Measurements from ENCODE around the gene ABCB11. TPM values are rescaled to one million over a fixed set of nuclear protein-coding genes. Genes with fewer than 3 reads are reported as not detected.
"Not testable (repeated sequence)": the region's sequence is repeated elsewhere in the genome, so short reads cannot be mapped to it uniquely, and the experiment has no call there.

ABCB11 gene
- not detected in 2 replicates for total RNA-seq (2014; rRNA removed; shearing (Covaris generic))

DNA sequence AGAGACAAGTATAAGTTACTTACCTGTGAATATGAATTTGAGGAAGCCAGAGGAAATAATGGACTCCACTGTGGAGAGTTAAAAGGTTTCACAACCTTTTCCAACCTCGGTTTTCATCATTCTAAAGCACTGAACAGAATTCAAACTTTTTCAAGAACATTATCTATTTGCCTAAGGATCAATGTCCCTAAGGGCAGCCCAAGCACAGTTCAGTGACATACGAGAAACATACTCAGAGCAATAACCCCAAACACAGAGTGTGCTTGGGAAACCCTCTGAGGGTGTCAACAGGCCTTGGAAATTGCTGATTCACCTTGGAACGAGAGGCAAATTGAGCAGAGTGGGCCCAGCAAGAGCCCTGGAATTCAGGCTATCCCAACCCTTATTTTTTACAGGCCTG, at the start of gene ABCB11:
Gene ABCB11, minus strand, starts transcription at position 123 of the 400 bp plus-strand sequence. CDS start 13,199 bp downstream, outside the sequence.
- no peak for DNase-seq (ENCODE audit: low spot score)

GRCh38 chr2:169080250-169081069, 49.3 kb upstream of the ABCB11 start:
- DNase-seq (ENCODE audit: low spot score) = no peak

- no peak for DNase-seq (ENCODE audit: low spot score)
Observed at GRCh38 chr2:169077674-169078240, 46.6 kb upstream of the ABCB11 start.

GRCh38 chr2:169073963-169074751, 43.0 kb upstream of the ABCB11 start:
- no peak for DNase-seq (ENCODE audit: low spot score)

GRCh38 chr2:169073211-169073962, 42.3 kb upstream of the ABCB11 start:
- no peak for DNase-seq (ENCODE audit: low spot score)

GRCh38 chr2:169072163-169072925, 41.2 kb upstream of the ABCB11 start:
- DNase-seq (ENCODE audit: low spot score) = no peak

DNA sequence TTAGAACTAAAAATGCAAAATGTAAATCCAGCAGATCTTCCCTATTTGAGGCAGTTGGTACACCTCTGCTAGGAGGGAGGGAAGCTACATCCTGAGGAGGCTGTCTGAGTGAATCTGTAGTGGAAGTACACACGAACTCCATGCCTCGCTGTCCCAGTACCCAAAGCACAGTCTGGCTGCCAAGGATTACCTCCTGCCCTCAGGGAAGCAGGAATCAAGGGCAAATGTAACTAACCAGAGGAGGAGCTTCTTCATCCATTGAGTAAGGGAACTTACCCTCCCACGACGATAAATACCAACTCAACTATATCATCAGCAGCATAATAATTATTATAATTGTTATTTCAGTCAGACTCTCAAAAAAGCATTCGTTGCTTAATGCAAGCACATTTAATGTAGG, 40.3 kb upstream of the ABCB11 start:
- DNase-seq (ENCODE audit: low spot score) = no peak

- no peak for DNase-seq (ENCODE audit: low spot score)
Observed at GRCh38 chr2:169069833-169070232, 38.7 kb upstream of the ABCB11 start.

DNA sequence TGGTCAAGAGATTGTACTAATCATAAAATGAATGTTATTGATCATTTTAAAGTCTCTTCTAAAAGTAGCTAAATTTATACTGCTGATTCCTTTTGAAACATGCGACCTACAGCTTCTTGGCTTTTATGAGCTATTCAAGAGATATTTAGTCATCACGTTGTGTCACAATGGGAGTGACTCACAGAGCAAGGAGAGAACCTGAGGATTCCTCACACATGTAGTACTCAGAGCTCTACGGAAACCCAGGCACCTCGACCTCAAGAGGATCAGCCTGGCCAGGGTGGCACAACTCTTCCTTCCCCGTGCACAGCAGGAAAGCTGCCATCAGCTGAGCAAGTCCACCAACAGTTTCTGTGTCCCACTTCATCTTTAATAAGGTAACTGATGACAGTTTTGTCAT, 38.2 kb upstream of the ABCB11 start, which contains the start of gene DHRS9:
Gene DHRS9, plus strand, starts transcription at position 223 of the 400 bp plus-strand sequence. CDS start 12,019 bp downstream, outside the sequence.
- peak; percentile 74 for DNase-seq (ENCODE audit: low spot score)

GRCh38 chr2:169066897-169067296, 35.8 kb upstream of the ABCB11 start:
- no peak for DNase-seq (ENCODE audit: low spot score)

GRCh38 chr2:169065864-169066517, 34.9 kb upstream of the ABCB11 start:
- DNase-seq (ENCODE audit: low spot score) = no peak

DNA sequence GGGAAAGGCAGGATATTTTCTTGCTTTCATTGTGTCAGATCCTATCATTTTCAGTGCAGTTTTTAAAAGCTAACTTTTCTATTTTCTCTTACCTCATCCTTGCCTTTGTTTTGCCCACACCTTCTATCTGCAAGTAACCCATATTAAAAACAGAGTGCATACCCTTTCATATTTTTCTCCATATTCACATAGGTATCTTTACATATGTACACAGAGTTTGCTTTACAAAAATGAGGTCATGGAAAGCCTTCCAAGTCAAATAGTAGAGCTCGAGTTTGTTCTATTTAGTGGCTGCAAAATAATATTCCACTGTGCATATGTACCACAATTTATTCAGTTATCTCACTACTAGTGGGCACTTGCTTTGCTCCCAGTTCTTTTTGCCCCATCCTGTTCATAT, 34.3 kb upstream of the ABCB11 start:
- DNase-seq (ENCODE audit: low spot score) = no peak

GRCh38 chr2:169064199-169064598, 33.1 kb upstream of the ABCB11 start:
- DNase-seq (ENCODE audit: low spot score) = not testable (repeated sequence)

DNA sequence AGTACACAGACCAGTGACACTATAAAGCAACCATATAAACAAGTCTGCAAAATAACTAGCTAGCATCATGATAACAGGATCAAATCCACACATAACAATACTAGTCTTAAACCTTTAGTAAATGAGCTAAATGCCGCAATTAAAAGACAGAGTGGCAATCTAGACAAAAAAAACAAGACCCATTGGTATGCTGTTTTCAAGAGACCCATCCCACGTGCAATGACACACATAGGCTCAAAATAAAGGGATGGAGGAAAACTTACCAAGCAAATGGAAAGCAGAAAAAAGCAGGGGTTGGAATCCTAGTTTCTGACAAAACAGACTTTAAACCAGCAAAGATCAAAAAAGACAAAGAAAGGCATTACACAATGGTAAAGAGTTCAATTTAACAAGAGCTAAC, 23.5 kb upstream of the ABCB11 start:
- DNase-seq (ENCODE audit: low spot score) = not testable (repeated sequence)

GRCh38 chr2:169050476-169051240, 19.5 kb upstream of the ABCB11 start:
- no peak for DNase-seq (ENCODE audit: low spot score)

DNA sequence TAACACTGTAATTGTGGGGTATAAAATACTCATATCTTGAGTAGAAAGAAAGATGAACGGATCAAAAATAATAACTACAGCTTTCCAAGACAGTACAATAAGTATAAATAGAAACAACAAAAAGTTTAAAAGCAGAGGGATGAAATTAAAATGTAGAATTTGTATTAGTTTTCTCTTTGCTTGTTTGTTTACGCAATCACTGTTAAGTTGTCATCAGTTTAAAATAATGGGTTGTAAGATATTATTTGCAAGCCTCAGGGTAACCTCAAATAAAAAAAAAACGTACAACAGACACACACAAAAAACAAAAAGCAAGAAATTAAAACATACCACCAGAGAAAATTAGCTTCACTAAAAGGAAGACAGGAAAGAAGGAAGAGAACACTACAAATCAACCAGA, 18.0 kb upstream of the ABCB11 start:
- DNase-seq (ENCODE audit: low spot score) = no peak

DNA sequence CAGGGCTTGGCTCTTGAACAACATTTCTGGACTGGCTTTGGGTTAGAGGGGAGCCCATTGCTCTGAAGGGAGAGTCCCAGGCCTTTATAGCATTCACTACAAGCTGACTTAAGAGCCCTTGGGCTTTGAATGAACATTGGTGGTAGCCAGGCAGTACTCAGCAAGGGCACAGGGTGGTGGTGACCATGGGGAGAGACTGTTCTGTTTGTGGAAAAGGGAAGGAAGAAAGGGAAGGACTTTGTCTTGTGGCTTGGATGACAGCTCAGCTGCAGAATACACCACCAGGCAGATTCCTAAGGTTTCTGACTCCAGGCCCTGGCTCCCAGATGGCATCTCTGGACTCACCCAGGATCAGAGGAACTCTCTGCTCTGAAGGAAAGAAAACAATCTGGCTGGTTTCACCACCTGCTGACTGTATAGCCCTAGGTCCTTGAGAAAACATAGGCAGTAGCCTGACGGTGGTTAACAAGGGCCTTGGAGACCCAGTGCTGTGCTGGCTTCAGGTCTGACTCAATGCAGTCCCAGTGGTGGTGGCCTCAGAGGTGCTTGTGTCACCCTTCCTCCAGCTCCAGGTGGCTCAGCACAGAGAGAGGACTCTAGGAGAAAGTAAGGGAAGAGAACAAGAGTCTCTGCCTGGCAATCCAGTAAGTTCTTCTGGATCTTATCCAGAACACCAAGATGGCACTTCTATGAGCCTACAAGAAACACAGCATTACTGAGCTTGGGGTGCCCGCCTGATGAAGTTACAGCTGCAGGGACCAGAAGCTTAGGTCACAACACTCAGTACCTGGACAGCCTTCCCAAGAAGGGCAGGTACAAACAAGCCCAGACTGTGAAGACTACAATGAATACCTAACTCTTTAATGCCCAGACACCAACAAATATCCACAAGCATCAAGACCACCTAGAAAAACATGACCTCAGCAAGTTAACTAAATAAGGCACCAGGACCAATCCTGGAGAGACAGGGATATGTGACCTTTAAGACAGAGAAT, 16.4 kb upstream of the ABCB11 start:
- no peak for DNase-seq (ENCODE audit: low spot score)

DNA sequence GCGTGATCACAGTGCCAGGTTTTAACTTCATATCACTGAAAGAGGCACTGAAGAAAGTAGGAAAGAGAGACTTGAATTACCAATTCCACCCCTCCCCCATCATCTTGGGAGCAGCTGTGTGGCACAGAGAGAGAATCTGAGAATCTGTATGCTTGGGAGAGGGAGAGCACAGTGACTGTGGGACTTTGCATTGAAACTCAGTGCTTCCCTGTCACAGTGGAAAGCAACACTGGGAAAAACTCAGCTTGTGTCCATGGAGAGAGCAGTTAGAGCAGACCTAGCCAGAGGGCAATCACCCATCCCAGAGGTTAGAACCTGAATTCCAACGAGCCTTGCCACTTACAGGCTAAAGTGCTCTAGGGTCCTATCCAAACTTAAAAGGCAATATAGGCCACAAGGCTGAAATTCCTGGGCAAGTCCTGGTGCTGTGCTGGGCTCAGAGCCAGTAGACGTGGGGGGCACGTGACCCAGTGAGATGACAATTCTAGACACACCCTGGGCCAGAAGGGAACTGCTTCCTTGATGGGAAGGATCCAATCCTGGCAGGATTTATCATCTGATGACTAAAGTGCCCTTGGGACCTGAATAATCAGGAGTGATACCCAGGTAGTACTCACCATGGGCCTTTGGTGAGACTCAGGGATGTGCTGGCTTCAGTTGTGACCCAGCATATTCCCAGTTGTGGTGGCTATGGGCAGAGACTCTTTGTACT, 15.5 kb upstream of the ABCB11 start:
- DNase-seq (ENCODE audit: low spot score) = no peak

All from H4 (cell line).